ENCODE results near the gene CCDC85C.

- no peak for TF ChIP-seq CTCF (IDR thresholded peaks at IDR 0.05)
- no peak for TF ChIP-seq POLR2A (IDR thresholded peaks at IDR 0.05)
Measured at GRCh38 chr14:99530407-99531155, 73.4 kb downstream of the CCDC85C start.

All from testis (tissue), 2 donors.